Activated CD8-positive, alpha-beta memory T cell treated with anti-CD3 and anti-CD28 coated beads for 36 hours (primary cell): ENCODE results near the gene POMT2. TPM values are rescaled to one million over a fixed set of nuclear protein-coding genes. Genes with fewer than 3 reads are reported as not detected.

Experiments
- CTCF ChIA-PET: fragments of 350-600 bp; sonication (Branson Sonifier 250); formaldehyde crosslinking; loops from one replicate; lab custom pipeline; 2021; ENCODE audit warnings: antibody characterized with exemption; lab: Charles Lee
- POLR2A ChIA-PET: fragments of 350-600 bp; sonication (Branson Sonifier 250); formaldehyde crosslinking; loops from one replicate; lab custom pipeline; 2021; ENCODE audit warnings: antibody characterized with exemption; lab: Charles Lee
- total RNA-seq, 2 experiments: library from RNA; stranded (reverse); gene quantifications; one replicate each; pipeline ENCODE4 v1.2.3, GENCODE V29; 2021

The POMT2 gene
- total RNA-seq, 2 experiments from 2014 or later = 23.7 to 26.5 TPM

DNA sequence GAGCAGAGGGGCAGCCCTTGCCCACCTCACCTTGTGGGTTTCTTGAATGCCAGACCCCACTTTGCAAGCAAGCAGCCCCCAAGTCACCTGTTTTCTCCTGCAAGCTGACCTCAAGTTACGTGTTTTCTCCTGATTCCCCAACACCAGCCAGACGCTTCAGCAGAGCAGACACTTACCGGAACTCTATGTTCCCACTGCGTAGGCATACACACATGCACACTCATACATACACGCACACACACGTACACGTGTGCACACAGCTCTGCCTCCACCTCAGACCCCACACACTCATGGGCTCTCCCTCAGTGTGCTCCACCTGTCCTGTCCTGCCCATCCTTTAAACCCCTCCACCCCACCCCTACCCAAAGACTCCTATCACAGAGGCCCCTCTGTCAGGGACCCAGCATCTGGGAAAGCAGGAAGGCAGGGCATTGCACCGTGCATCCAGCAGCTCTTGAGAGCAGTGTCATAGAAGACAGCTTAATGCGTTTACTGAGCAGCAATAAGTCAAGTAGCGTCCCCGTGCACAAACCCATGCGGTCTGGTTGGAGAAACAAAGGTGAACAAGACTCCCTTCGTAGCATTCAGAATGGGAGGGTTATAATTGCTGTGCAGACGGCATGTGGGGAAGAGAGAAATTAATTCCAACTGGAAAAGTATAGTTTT is 94.7 kb downstream of the POMT2 start:
- POLR2A ChIA-PET = no interaction called here
- CTCF ChIA-PET = no interaction called here

DNA sequence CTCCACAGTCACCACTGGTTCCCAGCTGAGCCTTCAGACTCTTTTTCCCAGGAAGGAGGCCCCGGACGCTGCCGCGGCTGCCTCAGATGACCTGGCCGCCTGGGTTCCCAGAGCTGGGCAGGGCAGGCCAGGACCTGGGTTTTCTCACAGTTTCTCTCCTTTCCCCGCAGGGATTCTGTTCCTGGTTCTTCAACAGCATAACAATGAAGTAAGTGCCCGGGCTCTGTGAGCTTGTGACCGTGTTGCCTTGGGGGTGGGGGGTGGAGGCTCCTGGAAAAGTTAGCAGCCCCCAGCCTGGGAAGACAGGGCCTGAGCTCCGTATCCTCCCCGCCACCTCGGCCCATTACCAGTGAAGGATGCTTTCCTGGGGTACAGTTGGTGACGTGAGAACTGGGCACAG is 95.4 kb downstream of the POMT2 start:
- ChIA-PET POLR2A (no interaction called here), CTCF (no interaction called here)

Other genes starting within 250 kb of the POMT2 start
- 10 to 100 TPM; 11.2 to 12.0 TPM for gene CIPC, start 222.6 kb downstream of the POMT2 start, total RNA-seq
- gene ZDHHC22, start 179.1 kb downstream of the POMT2 start, total RNA-seq = not detected
- gene TMEM63C, start 139.1 kb downstream of the POMT2 start, total RNA-seq = 1 to 10 TPM in 1 of 2 experiments, under 1 TPM in 1; 0.51 to 1.3 TPM
- gene NGB, start 49.7 kb downstream of the POMT2 start, total RNA-seq = not detected
- 10 to 100 TPM; 17.1 to 18.4 TPM for gene GSTZ1, start 153 bp upstream of the POMT2 start, total RNA-seq
- 10 to 100 TPM; 25.9 to 26.2 TPM for gene TMED8, start 56.2 kb upstream of the POMT2 start, total RNA-seq
- 1 to 10 TPM in 1 of 2 experiments, under 1 TPM in 1; 0.61 to 1.2 TPM for gene SAMD15, start 56.5 kb upstream of the POMT2 start, total RNA-seq
- under 1 TPM; 0.27 to 0.30 TPM for gene NOXRED1, start 102.6 kb upstream of the POMT2 start, total RNA-seq
- gene VIPAS39, start 136.7 kb upstream of the POMT2 start, total RNA-seq = 10 to 100 TPM; 15.8 to 18.3 TPM
- 100 to 1,000 TPM; 373 to 395 TPM for gene AHSA1, start 137.2 kb upstream of the POMT2 start, total RNA-seq
- gene ISM2, start 177.9 kb upstream of the POMT2 start, total RNA-seq = not detected